ENCODE measurements around the gene RIT1.

DNA sequence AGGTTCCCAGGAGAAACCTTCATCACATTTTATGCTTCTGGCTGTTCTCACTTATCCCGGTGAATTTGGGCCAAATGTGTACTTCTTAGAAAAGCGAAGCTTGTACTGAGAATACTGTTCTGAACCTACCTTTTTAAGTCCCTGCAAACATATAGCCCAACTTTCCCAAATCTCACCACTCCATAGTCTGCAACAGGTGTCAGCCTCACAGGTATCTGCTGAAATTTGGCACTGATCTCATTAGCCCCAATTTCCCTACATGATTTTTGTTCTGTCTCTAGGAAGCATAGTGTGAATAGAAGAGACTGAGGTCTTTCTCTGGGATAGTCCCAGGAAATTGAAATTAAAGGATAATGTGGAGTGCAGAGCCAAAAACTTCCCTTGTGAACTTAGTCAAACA is 11.5 kb downstream of the RIT1 start:
- TF ChIP-seq, protein P1, sequence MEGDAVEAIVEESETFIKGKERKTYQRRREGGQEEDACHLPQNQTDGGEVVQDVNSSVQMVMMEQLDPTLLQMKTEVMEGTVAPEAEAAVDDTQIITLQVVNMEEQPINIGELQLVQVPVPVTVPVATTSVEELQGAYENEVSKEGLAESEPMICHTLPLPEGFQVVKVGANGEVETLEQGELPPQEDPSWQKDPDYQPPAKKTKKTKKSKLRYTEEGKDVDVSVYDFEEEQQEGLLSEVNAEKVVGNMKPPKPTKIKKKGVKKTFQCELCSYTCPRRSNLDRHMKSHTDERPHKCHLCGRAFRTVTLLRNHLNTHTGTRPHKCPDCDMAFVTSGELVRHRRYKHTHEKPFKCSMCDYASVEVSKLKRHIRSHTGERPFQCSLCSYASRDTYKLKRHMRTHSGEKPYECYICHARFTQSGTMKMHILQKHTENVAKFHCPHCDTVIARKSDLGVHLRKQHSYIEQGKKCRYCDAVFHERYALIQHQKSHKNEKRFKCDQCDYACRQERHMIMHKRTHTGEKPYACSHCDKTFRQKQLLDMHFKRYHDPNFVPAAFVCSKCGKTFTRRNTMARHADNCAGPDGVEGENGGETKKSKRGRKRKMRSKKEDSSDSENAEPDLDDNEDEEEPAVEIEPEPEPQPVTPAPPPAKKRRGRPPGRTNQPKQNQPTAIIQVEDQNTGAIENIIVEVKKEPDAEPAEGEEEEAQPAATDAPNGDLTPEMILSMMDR (IDR thresholded peaks at IDR 0.05; ENCODE audit: low read depth, low read length): no peak
- no peak for TF ChIP-seq EZH2phosphoT487 (IDR thresholded peaks at IDR 0.05; ENCODE audit: low read depth)
